Type B pancreatic cell (in vitro differentiated cells): Measurements from ENCODE around the gene UBE2F. TPM values are rescaled to one million over a fixed set of nuclear protein-coding genes. Genes with fewer than 3 reads are reported as not detected.

Source experiments
- DNase-seq: peaks from one replicate; pipeline ENCODE4 v3.0.0; 2021; ENCODE audit warnings: mixed read lengths; ENCODE audit not compliant: unreplicated experiment; ENCODE audit errors: extremely low spot score
- H3K27ac Mint-ChIP-seq: 2 replicates; pipeline ENCODE4 v1.8.0; 2021; ENCODE audit warnings: mild to moderate bottlenecking, mixed read lengths
- H3K27me3 Mint-ChIP-seq: 2 replicates; pipeline ENCODE4 v1.8.0; 2021; ENCODE audit warnings: mixed read lengths
- H3K36me3 Mint-ChIP-seq: 2 replicates; pipeline ENCODE4 v1.8.0; 2021; ENCODE audit warnings: mixed read lengths
- H3K4me1 Mint-ChIP-seq: one replicate; pipeline ENCODE4 v1.8.0; 2021; ENCODE audit warnings: mixed read lengths; ENCODE audit not compliant: unreplicated experiment
- H3K4me3 Mint-ChIP-seq: 2 replicates; pipeline ENCODE4 v1.8.0; 2021; ENCODE audit warnings: mild to moderate bottlenecking, mixed read lengths
- H3K9me3 Mint-ChIP-seq: 2 replicates; pipeline ENCODE4 v1.8.0; 2021; ENCODE audit warnings: mixed read lengths
- total RNA-seq: library from RNA; stranded (reverse); gene quantifications from 2 replicates; pipeline ENCODE4 v1.2.1, GENCODE V29; 2021; ENCODE audit warnings: low replicate concordance
- TF ChIP-seq, protein P1 (sequence below): fragments of 200-600 bp; sonication (generic); conservative IDR thresholded peaks from 2 replicates; pipeline ENCODE4 v1.5.0; 2021; ENCODE audit warnings: antibody characterized with exemption, mild to moderate bottlenecking

Gene UBE2F
- total RNA-seq, 1 donor from 2014 or later: 43.1 TPM

- peaks cover 10% of the 10 kb centered on the region for H3K9me3 Mint-ChIP-seq
- no peak overlapping the region for H3K4me3 Mint-ChIP-seq
- no peak overlapping the region for H3K27ac Mint-ChIP-seq
- peaks cover 53% of the 10 kb centered on the region for H3K36me3 Mint-ChIP-seq
- H3K4me1 Mint-ChIP-seq: no peaks in the 10 kb centered on the region
- no peaks in the 10 kb centered on the region for H3K27me3 Mint-ChIP-seq
- TF ChIP-seq, protein P1, sequence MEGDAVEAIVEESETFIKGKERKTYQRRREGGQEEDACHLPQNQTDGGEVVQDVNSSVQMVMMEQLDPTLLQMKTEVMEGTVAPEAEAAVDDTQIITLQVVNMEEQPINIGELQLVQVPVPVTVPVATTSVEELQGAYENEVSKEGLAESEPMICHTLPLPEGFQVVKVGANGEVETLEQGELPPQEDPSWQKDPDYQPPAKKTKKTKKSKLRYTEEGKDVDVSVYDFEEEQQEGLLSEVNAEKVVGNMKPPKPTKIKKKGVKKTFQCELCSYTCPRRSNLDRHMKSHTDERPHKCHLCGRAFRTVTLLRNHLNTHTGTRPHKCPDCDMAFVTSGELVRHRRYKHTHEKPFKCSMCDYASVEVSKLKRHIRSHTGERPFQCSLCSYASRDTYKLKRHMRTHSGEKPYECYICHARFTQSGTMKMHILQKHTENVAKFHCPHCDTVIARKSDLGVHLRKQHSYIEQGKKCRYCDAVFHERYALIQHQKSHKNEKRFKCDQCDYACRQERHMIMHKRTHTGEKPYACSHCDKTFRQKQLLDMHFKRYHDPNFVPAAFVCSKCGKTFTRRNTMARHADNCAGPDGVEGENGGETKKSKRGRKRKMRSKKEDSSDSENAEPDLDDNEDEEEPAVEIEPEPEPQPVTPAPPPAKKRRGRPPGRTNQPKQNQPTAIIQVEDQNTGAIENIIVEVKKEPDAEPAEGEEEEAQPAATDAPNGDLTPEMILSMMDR: no peak
- DNase-seq: peak; percentile 52
Observed at GRCh38 chr2:238082151-238082550, 115.3 kb downstream of the UBE2F start.

- no peaks in the 10 kb centered on the region for H3K4me1 Mint-ChIP-seq
- peaks cover 10% of the 10 kb centered on the region for H3K9me3 Mint-ChIP-seq
- H3K4me3 Mint-ChIP-seq: no peak overlapping the region
- TF ChIP-seq, protein P1: no peak
- H3K27me3 Mint-ChIP-seq: no peaks in the 10 kb centered on the region
- peaks cover 47% of the 10 kb centered on the region for H3K36me3 Mint-ChIP-seq
- DNase-seq: peak; percentile 53
- no peak overlapping the region for H3K27ac Mint-ChIP-seq
Observed at GRCh38 chr2:238082827-238083226, 116.0 kb downstream of the UBE2F start.

GRCh38 chr2:238083919-238084318, 117.1 kb downstream of the UBE2F start:
- TF ChIP-seq, protein P1: no peak
- H3K27ac Mint-ChIP-seq: no peak overlapping the region
- H3K36me3 Mint-ChIP-seq: peaks cover 41% of the 10 kb centered on the region
- H3K27me3 Mint-ChIP-seq: no peaks in the 10 kb centered on the region
- H3K4me3 Mint-ChIP-seq: no peak overlapping the region
- H3K4me1 Mint-ChIP-seq: no peaks in the 10 kb centered on the region
- DNase-seq: peak; percentile 36
- H3K9me3 Mint-ChIP-seq: peaks cover 10% of the 10 kb centered on the region

GRCh38 chr2:238084761-238085160, 117.9 kb downstream of the UBE2F start:
- H3K36me3 Mint-ChIP-seq: peaks cover 37% of the 10 kb centered on the region
- H3K9me3 Mint-ChIP-seq: peaks cover 7% of the 10 kb centered on the region
- no peak for DNase-seq
- H3K4me1 Mint-ChIP-seq: no peaks in the 10 kb centered on the region
- no peak overlapping the region for H3K4me3 Mint-ChIP-seq
- H3K27ac Mint-ChIP-seq: peak overlapping the region; percentile 78
- TF ChIP-seq, protein P1: no peak
- no peaks in the 10 kb centered on the region for H3K27me3 Mint-ChIP-seq

DNA sequence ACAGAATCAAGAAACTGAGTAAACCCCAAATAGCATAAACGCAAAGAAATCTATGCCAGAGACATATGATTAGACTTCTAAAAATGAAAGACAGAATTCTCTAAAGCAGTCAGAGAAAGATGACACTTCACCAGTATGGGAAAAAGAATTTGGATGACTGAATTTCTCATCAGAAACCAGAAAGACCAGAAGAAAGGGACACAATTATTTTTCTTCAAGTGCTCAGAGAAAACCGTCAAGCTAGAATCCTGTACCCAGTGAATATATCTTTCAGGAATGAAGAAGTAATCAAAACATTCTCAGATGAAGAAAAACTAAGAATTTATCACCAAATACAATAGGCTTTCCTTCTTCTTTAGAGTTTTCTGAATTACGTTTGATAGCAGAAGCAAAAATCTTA, 119.1 kb downstream of the UBE2F start:
- H3K9me3 Mint-ChIP-seq: peaks cover 4% of the 10 kb centered on the region
- H3K36me3 Mint-ChIP-seq: peaks cover 27% of the 10 kb centered on the region
- H3K27ac Mint-ChIP-seq: peak overlapping the region; percentile 78
- H3K4me1 Mint-ChIP-seq: no peaks in the 10 kb centered on the region
- H3K4me3 Mint-ChIP-seq: peak overlapping the region; percentile 18
- H3K27me3 Mint-ChIP-seq: no peaks in the 10 kb centered on the region
- DNase-seq: no peak
- TF ChIP-seq, protein P1: no peak

- H3K36me3 Mint-ChIP-seq: peaks cover 17% of the 10 kb centered on the region
- H3K9me3 Mint-ChIP-seq: peaks cover 4% of the 10 kb centered on the region
- TF ChIP-seq, protein P1: no peak
- no peak overlapping the region for H3K4me3 Mint-ChIP-seq
- no peaks in the 10 kb centered on the region for H3K4me1 Mint-ChIP-seq
- DNase-seq: no peak
- H3K27ac Mint-ChIP-seq: no peak overlapping the region
- H3K27me3 Mint-ChIP-seq: no peaks in the 10 kb centered on the region
Observed at GRCh38 chr2:238087211-238087610, 120.4 kb downstream of the UBE2F start.
